SJSA1 (cell line): Measurements from ENCODE around the gene SORBS1. TPM values are rescaled to one million over a fixed set of nuclear protein-coding genes. Genes with fewer than 3 reads are reported as not detected.
A peak's percentile ranks its signal among the peaks of the same experiment; 100 is the strongest.

ENCODE experiments used
- DNase-seq, 2 experiments: peaks; one replicate each; pipeline ENCODE4 v3.0.0-alpha.2; 2015 to 2020; ENCODE audit warnings: low spot score in 2 of 2, low read depth in 1 of 2
- H3K27ac ChIP-seq: fragments of 250-450 bp; sonication (Bioruptor Pico); 2 replicates; pipeline ENCODE4 v1.5.1; 2020; ENCODE audit warnings: mild to moderate bottlenecking, moderate library complexity
- H3K27me3 ChIP-seq: fragments of 250-450 bp; sonication (Bioruptor Pico); replicated peaks from 2 replicates; pipeline ENCODE4 v1.5.1; 2020; ENCODE audit warnings: mild to moderate bottlenecking, moderate library complexity
- H3K36me3 ChIP-seq: fragments of 250-450 bp; sonication (Bioruptor Pico); 2 replicates; pipeline ENCODE4 v1.5.1; 2020; ENCODE audit warnings: mild to moderate bottlenecking
- H3K4me1 ChIP-seq: fragments of 250-450 bp; sonication (Bioruptor Pico); replicated peaks from 2 replicates; pipeline ENCODE4 v1.6.1; 2021; ENCODE audit warnings: mild to moderate bottlenecking
- H3K4me3 ChIP-seq: fragments of 250-450 bp; sonication (Bioruptor Pico); 2 replicates; pipeline ENCODE4 v1.5.1; 2020; ENCODE audit warnings: mild to moderate bottlenecking
- H3K9me3 ChIP-seq: fragments of 250-450 bp; sonication (Bioruptor Pico); replicated peaks from 2 replicates; pipeline ENCODE4 v1.5.1; 2020; ENCODE audit warnings: mild to moderate bottlenecking
- total RNA-seq: library from RNA; depleted of rRNA; stranded (reverse); fragments of >200 nt; shearing (Covaris generic); gene quantifications from 2 replicates; pipeline ENCODE4 v1.2.3, GENCODE V29; 2014

The SORBS1 gene
- total RNA-seq, 1 experiment from 2014 or later: 2.9 TPM

- Histone ChIP-seq H3K27me3 (no peaks in the 10 kb centered on the region), H3K4me3 (peak overlapping the region; percentile 36), H3K9me3 (no peaks in the 10 kb centered on the region), H3K36me3 (peaks cover 5% of the 10 kb centered on the region), H3K27ac (peak overlapping the region; percentile 70), H3K4me1 (peaks cover 34% of the 10 kb centered on the region)
- peak; percentile 68 to 81 for DNase-seq
Measured at GRCh38 chr10:95295031-95295755, 266.0 kb downstream of the SORBS1 start.

GRCh38 chr10:95293631-95294030, 267.5 kb downstream of the SORBS1 start:
- no peak for DNase-seq
- H3K27ac ChIP-seq: no peak overlapping the region
- H3K4me1 ChIP-seq: peaks cover 47% of the 10 kb centered on the region
- H3K27me3 ChIP-seq: no peaks in the 10 kb centered on the region
- H3K4me3 ChIP-seq: no peak overlapping the region
- peaks cover 16% of the 10 kb centered on the region for H3K36me3 ChIP-seq
- no peaks in the 10 kb centered on the region for H3K9me3 ChIP-seq

DNA sequence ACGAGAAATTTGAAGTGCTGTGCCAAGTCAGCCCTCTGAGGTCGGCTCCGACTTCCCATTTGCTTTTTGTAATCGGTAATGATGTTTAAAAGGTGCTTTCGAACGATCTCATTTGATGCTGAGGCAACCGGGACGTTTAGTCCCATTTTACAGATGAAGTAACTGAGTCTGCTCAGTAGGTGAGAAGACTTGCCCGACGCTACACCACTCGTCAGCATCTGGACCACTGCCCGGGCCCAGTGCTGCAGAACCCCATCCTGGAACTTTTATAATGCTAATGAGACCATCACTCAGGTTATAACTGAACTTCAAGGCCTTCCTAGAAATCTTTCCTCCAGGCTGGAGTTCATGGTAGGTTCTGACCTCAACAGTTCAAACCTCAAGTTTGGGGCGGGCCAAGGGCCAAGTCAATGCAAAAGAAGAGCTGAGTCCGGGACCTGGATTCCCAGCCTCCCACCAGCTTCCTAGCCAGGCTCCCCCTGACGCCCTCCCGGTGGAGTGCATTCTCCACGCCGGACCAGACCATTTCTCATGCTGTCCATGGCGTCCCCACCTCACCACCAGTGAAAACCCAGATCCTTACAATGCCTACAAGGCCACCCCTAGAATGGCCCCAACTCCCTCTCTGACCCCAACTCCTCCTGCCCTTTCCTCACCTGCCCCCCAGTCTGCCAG, 269.7 kb downstream of the SORBS1 start:
- H3K4me3 ChIP-seq: peak overlapping the region; percentile 97
- H3K27me3 ChIP-seq: no peaks in the 10 kb centered on the region
- H3K9me3 ChIP-seq: no peaks in the 10 kb centered on the region
- peak overlapping the region; percentile 84; the same call in 1 of the 2 replicates for H3K27ac ChIP-seq
- no peak for DNase-seq
- peaks cover 31% of the 10 kb centered on the region for H3K36me3 ChIP-seq
- H3K4me1 ChIP-seq: peaks cover 52% of the 10 kb centered on the region

DNA sequence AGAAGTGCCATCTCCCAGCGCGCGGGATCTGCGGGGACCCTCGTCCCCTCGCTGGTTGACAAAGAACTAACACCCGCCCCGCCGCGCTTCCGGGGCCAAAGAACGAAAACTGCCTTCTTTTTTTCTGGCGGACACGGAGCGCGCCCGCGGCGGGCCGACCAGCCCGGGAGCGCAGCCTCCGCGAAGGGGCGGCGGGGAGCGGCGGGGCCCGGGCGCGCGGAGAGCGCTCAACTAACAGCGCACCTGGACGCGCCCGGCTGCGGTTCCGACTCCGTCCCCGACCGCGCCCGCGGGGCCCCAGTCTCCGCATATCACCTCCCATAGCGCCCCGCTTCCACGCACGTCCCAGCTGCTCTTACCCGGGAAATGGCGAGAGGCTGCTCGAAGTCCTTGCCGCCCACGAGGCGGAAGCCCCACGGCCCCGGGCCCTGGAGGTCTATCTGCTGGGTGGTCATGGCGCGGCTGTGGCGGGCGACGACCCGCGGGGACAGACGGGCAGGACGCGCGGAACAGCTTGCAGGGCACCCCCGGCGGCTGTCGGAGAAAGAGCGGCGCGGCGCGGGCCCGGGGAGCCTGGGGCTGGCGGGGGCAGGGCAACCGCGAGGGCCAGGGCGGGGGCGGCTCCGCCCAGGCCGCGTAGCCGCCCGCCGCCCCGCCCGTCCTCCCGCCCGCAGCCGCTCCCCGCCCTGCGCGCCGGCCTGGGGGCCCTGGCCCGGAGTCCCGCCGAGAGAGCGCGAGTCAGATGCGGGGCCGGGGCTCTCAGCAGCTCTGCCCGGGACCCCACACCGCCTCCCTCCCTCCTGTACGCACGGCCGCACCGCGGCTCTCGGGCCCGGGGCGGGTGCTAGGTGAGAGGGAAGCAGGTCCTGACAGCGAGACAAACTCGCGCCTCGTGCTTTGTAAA, 270.5 kb downstream of the SORBS1 start, which contains the start of gene PDLIM1:
Gene PDLIM1 (minus strand): TSS at position 543 of the 904 bp plus-strand sequence. CDS start 88 bp downstream, at position 455.
- DNase-seq: peak; percentile 61 to 87
- H3K4me1 ChIP-seq: peaks cover 48% of the 10 kb centered on the region
- H3K36me3 ChIP-seq: peaks cover 32% of the 10 kb centered on the region
- H3K27ac ChIP-seq: peak within 1 kb of the TSS; percentile 84
- H3K27me3 ChIP-seq: no peaks in the 10 kb centered on the region
- no peaks in the 10 kb centered on the region for H3K9me3 ChIP-seq
- peak within 1 kb of the TSS; percentile 97 for H3K4me3 ChIP-seq

- no peak for DNase-seq
- peaks cover 32% of the 10 kb centered on the region for H3K36me3 ChIP-seq
- no peaks in the 10 kb centered on the region for H3K27me3 ChIP-seq
- H3K4me1 ChIP-seq: peaks cover 40% of the 10 kb centered on the region
- peak overlapping the region; percentile 84 for H3K27ac ChIP-seq
- H3K9me3 ChIP-seq: no peaks in the 10 kb centered on the region
- H3K4me3 ChIP-seq: peak overlapping the region; percentile 97
Measured at GRCh38 chr10:95289921-95290421, 271.2 kb downstream of the SORBS1 start.

GRCh38 chr10:95289003-95289920, 271.9 kb downstream of the SORBS1 start:
- H3K27ac ChIP-seq: peak overlapping the region; percentile 84

DNA sequence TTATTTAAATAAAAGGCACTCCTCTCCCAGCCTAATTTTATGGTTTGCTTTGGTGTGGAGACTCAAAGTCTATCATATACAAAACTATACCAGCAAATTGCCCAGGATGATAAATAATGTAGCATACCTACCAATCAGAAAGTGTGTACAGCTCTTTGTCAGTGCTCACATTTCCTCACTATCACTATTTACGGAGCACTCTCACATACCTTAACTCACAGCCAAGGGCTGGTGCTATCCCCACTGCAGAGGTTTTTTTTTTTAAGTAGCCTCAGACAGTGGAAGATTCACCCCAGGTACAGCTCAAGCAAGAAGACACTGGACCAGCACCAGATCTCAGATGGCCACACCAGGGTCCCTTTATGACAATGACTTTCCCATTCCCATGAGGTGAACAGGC, 272.9 kb downstream of the SORBS1 start:
- Histone ChIP-seq H3K4me1 (peaks cover 23% of the 10 kb centered on the region), H3K4me3 (no peak overlapping the region), H3K9me3 (no peaks in the 10 kb centered on the region), H3K27me3 (no peaks in the 10 kb centered on the region), H3K36me3 (peaks cover 39% of the 10 kb centered on the region), H3K27ac (no peak overlapping the region)
- DNase-seq: no peak

More at GRCh38 chr10:95289003-95289920, 271.9 kb downstream of the SORBS1 start:
- peak; percentile 76 for DNase-seq
- peaks cover 32% of the 10 kb centered on the region for H3K36me3 ChIP-seq
- H3K4me1 ChIP-seq: peaks cover 33% of the 10 kb centered on the region
- peak overlapping the region; percentile 97 for H3K4me3 ChIP-seq
- no peaks in the 10 kb centered on the region for H3K9me3 ChIP-seq
- no peaks in the 10 kb centered on the region for H3K27me3 ChIP-seq

DNA sequence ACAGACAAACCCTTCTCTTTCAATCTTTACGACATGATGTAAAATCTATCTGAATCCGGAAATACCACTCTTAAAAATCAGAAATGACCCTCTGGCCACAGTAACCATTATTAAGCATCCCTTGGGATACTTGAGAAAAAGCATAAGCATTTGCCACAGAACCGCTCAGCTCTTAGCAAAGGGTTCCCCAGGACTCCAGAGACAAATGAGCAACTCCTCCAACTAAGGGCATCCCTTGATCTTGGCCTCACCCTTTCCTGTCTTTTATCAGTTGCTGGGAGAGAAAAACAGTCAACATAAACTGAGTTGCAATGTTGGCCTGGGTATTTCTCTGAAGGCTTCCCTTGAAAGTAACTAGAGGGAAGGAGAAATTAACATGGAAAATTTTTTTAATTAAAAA, 273.9 kb downstream of the SORBS1 start:
- peaks cover 41% of the 10 kb centered on the region for H3K36me3 ChIP-seq
- H3K27me3 ChIP-seq: no peaks in the 10 kb centered on the region
- H3K4me3 ChIP-seq: no peak overlapping the region
- H3K4me1 ChIP-seq: peaks cover 23% of the 10 kb centered on the region
- no peak for DNase-seq
- H3K9me3 ChIP-seq: no peaks in the 10 kb centered on the region
- H3K27ac ChIP-seq: no peak overlapping the region

DNA sequence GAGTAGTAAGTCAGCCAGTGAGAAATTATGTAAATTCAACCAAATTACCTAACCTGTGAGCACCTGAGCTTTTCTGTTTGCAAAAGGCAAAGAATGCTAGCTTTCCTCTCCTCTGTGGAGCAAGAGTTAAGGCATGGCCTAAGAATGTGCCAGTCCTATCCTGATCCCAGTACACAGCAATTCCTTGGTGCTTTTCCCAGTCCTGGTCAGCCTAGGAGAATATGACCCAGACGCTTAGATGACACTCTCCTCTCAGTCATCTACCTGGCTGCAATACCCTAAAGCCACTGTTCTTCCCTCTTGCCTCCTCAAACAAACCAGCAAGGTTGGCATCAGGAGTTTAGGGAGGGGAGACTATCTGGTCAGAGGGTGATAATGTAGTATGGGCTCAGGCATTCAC, 274.5 kb downstream of the SORBS1 start:
- peaks cover 23% of the 10 kb centered on the region for H3K4me1 ChIP-seq
- H3K27me3 ChIP-seq: no peaks in the 10 kb centered on the region
- no peak overlapping the region for H3K27ac ChIP-seq
- H3K36me3 ChIP-seq: peaks cover 47% of the 10 kb centered on the region
- H3K4me3 ChIP-seq: no peak overlapping the region
- no peaks in the 10 kb centered on the region for H3K9me3 ChIP-seq
- DNase-seq: no peak

DNA sequence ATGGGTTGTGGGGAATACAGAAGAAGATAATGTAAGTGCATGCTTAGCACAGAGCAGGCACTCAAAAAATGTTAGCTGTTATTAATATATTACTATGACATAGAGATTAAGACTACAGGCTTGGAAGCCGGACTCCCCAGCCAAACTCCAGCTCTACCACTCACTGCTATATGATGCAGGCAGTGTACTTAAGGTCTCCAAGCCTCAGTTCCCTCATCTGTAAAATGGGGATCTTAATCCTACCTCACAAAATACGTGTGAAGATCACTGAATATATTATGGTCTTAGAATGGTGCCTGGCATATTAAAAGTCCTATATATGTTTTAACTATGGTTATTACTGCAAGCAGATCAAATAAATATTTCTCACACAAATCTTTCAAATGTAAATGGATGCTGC, 275.6 kb downstream of the SORBS1 start:
- no peaks in the 10 kb centered on the region for H3K27me3 ChIP-seq
- no peak for DNase-seq
- H3K36me3 ChIP-seq: peaks cover 45% of the 10 kb centered on the region
- peaks cover 22% of the 10 kb centered on the region for H3K4me1 ChIP-seq
- H3K27ac ChIP-seq: no peak overlapping the region
- H3K4me3 ChIP-seq: no peak overlapping the region
- H3K9me3 ChIP-seq: no peaks in the 10 kb centered on the region

DNA sequence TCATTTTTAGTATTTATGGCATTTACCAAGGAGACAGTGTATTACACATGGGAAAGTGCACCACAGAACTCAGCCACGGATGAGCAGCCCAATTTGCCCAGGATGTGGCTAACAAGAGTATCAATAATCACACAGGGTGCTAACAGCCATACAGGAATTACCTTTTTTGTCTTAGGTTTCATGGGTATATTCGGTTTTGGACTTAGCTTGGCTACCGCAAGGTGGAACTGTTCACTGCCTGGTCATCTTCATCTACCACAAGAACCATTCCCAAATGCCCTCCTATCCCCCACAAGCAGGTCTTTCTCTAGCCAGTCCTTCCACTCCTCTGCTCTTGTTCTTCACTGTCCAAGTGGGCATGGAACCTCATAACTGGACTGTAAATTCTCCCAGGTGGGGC, 276.4 kb downstream of the SORBS1 start:
- Histone ChIP-seq H3K27me3 (no peaks in the 10 kb centered on the region), H3K27ac (no peak overlapping the region), H3K36me3 (peaks cover 45% of the 10 kb centered on the region), H3K4me3 (no peak overlapping the region), H3K9me3 (no peaks in the 10 kb centered on the region), H3K4me1 (peaks cover 28% of the 10 kb centered on the region)
- no peak for DNase-seq

- H3K36me3 ChIP-seq: peaks cover 25% of the 10 kb centered on the region
- H3K4me3 ChIP-seq: no peak overlapping the region
- H3K4me1 ChIP-seq: peaks cover 36% of the 10 kb centered on the region
- no peak for DNase-seq
- H3K27ac ChIP-seq: no peak overlapping the region
- no peaks in the 10 kb centered on the region for H3K9me3 ChIP-seq
- H3K27me3 ChIP-seq: no peaks in the 10 kb centered on the region
Measured at GRCh38 chr10:95282107-95282506, 279.1 kb downstream of the SORBS1 start.
